Liver (tissue), 9 donors: Measurements from ENCODE around the gene WFIKKN2. TPM values are rescaled to one million over a fixed set of nuclear protein-coding genes. Genes with fewer than 3 reads are reported as not detected.

Source experiments
- DNase-seq: peaks from one replicate; pipeline ENCODE4 v3.0.0-alpha.2; 2017; ENCODE audit warnings: low spot score
- H3K27ac ChIP-seq, 2 donors: one replicate each; pipeline ENCODE4 v1.7.0; 2013; ENCODE audit warnings: inconsistent platforms in 2 of 2, low read length in 2 of 2, control low read depth in 1 of 2, low read depth in 1 of 2, mild to moderate bottlenecking in 1 of 2
- H3K27me3 ChIP-seq, 4 donors: one replicate each; pipeline versions ENCODE4 v1.6.1 to v1.7.0; 2013; ENCODE audit warnings: low read length in 3 of 4, inconsistent platforms in 1 of 4, mild to moderate bottlenecking in 1 of 4, moderate library complexity in 1 of 4; ENCODE audit not compliant: control insufficient read depth in 4 of 4, insufficient read depth in 4 of 4
- H3K36me3 ChIP-seq, 4 donors: one replicate each; pipeline versions ENCODE4 v1.6.1 to v1.7.0; 2013; ENCODE audit warnings: low read length in 3 of 4, mild to moderate bottlenecking in 3 of 4, low read depth in 1 of 4, moderate library complexity in 1 of 4; ENCODE audit not compliant: control insufficient read depth in 4 of 4, insufficient read depth in 3 of 4
- H3K4me1 ChIP-seq, 4 donors: one replicate each; pipeline versions ENCODE4 v1.6.1 to v1.7.0; 2013; ENCODE audit warnings: low read length in 3 of 4, mild to moderate bottlenecking in 3 of 4, moderate library complexity in 1 of 4; ENCODE audit not compliant: control insufficient read depth in 4 of 4, insufficient read depth in 4 of 4
- H3K4me3 ChIP-seq, 3 donors: one replicate each; pipeline versions ENCODE4 v1.6.1 to v1.7.0; 2013; ENCODE audit warnings: low read length in 3 of 3, control low read depth in 1 of 3, low read depth in 1 of 3, mild to moderate bottlenecking in 1 of 3
- H3K9ac ChIP-seq, 2 donors: one replicate each; pipeline ENCODE4 v1.7.0; 2013; ENCODE audit warnings: low read length in 2 of 2, mild to moderate bottlenecking in 2 of 2, moderate library complexity in 2 of 2, control low read depth in 1 of 2, low read depth in 1 of 2
- H3K9me3 ChIP-seq, 4 donors: one replicate each; pipeline versions ENCODE4 v1.6.1 to v1.7.0; 2013; ENCODE audit warnings: low read length in 3 of 4; ENCODE audit not compliant: control insufficient read depth in 4 of 4
- ATF3 ChIP-seq: IDR thresholded peaks from 2 replicates; pipeline ENCODE4 v1.6.1; 2016; ENCODE audit warnings: antibody characterized with exemption
- EGR1 ChIP-seq, 2 donors: IDR thresholded peaks; 2 replicates each; pipeline ENCODE4 v1.6.1; 2016 to 2018; ENCODE audit warnings: antibody characterized with exemption in 2 of 2, low read depth in 2 of 2
- FOXA1 ChIP-seq: IDR thresholded peaks from 2 replicates; pipeline ENCODE4 v1.6.1; 2016; ENCODE audit warnings: antibody characterized with exemption
- FOXA2 ChIP-seq: IDR thresholded peaks from 2 replicates; pipeline ENCODE4 v1.6.1; 2016; ENCODE audit warnings: antibody characterized with exemption
- GABPA ChIP-seq, 2 donors: IDR thresholded peaks in 1 of 2; conservative IDR thresholded peaks in 1 of 2; 2 replicates each; pipeline ENCODE4 v1.6.1; 2016; ENCODE audit warnings: antibody characterized with exemption in 2 of 2, mild to moderate bottlenecking in 1 of 2, moderate library complexity in 1 of 2
- HNF4A ChIP-seq, 2 donors: conservative IDR thresholded peaks; 2 replicates each; pipeline ENCODE4 v1.6.1; 2016; ENCODE audit warnings: antibody characterized with exemption in 2 of 2, mild to moderate bottlenecking in 2 of 2
- JUND ChIP-seq, 2 donors: IDR thresholded peaks; 2 replicates each; pipeline ENCODE4 v1.6.1; 2016; ENCODE audit warnings: antibody characterized with exemption in 2 of 2
- NR2F2 ChIP-seq: IDR thresholded peaks from 2 replicates; pipeline ENCODE4 v1.6.1; 2016; ENCODE audit warnings: antibody characterized with exemption
- RAD21 ChIP-seq, 2 donors: IDR thresholded peaks; 2 replicates each; pipeline ENCODE4 v1.6.1; 2016; ENCODE audit warnings: antibody characterized with exemption in 2 of 2, mild to moderate bottlenecking in 2 of 2
- RXRA ChIP-seq, 2 donors: IDR thresholded peaks; 2 replicates each; pipeline ENCODE4 v1.6.1; 2017 to 2018; ENCODE audit warnings: antibody characterized with exemption in 2 of 2, mild to moderate bottlenecking in 1 of 2
- SP1 ChIP-seq: IDR thresholded peaks from 2 replicates; pipeline ENCODE4 v1.6.1; 2018; ENCODE audit warnings: antibody characterized with exemption, mild to moderate bottlenecking
- YY1 ChIP-seq: IDR thresholded peaks from 2 replicates; pipeline ENCODE4 v1.6.1; 2016; ENCODE audit warnings: antibody characterized with exemption, mild to moderate bottlenecking
- ZBTB33 ChIP-seq: IDR thresholded peaks from 2 replicates; pipeline ENCODE4 v1.6.1; 2016; ENCODE audit warnings: antibody characterized with exemption
- WGBS: extraction: QIAGEN DNeasy Blood & Tissue Kit; methylation state at CpG from one replicate; pipeline ENCODE4 v1.1.7; 2013; 5-methylcytosine and 5-hydroxymethylcytosine counted together
- polyA plus RNA-seq, 2 donors: library from polyadenylated mRNA; stranded (reverse) in 1 of 2; unstranded in 1 of 2; fragments of 200-250 nt in 1 of 2; fragments of >200 nt in 1 of 2; fragmentation: Nextera tagmentation in 1 of 2; extraction: Ambion mirVana in 1 of 2; gene quantifications; one replicate each; pipeline versions ENCODE4 v1.2.1 to v1.2.3, GENCODE V29; 2013 to 2015
- total RNA-seq, 2 donors: library from RNA; depleted of rRNA; stranded (reverse); fragments of >200 nt; gene quantifications; one replicate each; pipeline ENCODE4 v1.2.3, GENCODE V29; 2014
- TF ChIP-seq, protein P1 (sequence below): IDR thresholded peaks from 2 replicates; pipeline ENCODE4 v1.6.1; 2016; ENCODE audit warnings: antibody characterized with exemption, mild to moderate bottlenecking
- TF ChIP-seq, protein P2 (sequence below): IDR thresholded peaks from 2 replicates; pipeline ENCODE4 v1.6.1; 2016; ENCODE audit warnings: antibody characterized with exemption
- TF ChIP-seq, protein P3 (sequence below): fragments of 150-350 bp; IDR thresholded peaks from 2 replicates; pipeline ENCODE4 v1.5.1; 2017; ENCODE audit warnings: improper control_type of control experiment, low read depth, low read length; ENCODE audit not compliant: missing input control
- donor health status: healthy.
- donor health status: healthy.
- donor health status: healthy.
- donor health status: healthy.
- donor health status: healthy.

Gene WFIKKN2
- total and polyA plus RNA-seq, 4 donors = 0.02 to 0.19 (median 0.07) TPM; not detected in 1

DNA sequence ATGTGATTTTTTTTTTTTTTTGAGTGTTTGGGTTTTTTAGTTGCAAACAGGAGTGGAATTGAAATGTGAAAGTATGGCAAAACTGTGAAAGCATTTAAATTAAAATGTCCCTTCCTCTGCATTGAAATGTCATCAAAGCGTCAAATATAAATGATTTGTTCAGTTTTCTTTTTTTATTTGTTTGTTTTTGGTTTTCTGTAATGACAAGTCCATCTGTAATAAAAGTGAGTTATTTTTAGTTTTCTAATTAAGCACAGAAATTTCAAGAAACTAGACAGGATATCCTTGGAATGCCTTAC, 32.7 kb downstream of the WFIKKN2 start:
- no peak for DNase-seq
- Histone ChIP-seq H3K4me3 (peak overlapping the region; percentile 56 to 89 (median 66)), H3K36me3 (peaks cover 0 to 1% (median 0%) of the 10 kb centered on the region in 4 donors), H3K9ac (peak overlapping the region; percentile 52 to 80), H3K27me3 (no peaks in the 10 kb centered on the region), H3K27ac (peak overlapping the region; percentile 98 to 99), H3K9me3 (no peaks in the 10 kb centered on the region), H3K4me1 (peaks cover 2 to 27% (median 21%) of the 10 kb centered on the region in 4 donors)
- TF ChIP-seq, protein P1, sequence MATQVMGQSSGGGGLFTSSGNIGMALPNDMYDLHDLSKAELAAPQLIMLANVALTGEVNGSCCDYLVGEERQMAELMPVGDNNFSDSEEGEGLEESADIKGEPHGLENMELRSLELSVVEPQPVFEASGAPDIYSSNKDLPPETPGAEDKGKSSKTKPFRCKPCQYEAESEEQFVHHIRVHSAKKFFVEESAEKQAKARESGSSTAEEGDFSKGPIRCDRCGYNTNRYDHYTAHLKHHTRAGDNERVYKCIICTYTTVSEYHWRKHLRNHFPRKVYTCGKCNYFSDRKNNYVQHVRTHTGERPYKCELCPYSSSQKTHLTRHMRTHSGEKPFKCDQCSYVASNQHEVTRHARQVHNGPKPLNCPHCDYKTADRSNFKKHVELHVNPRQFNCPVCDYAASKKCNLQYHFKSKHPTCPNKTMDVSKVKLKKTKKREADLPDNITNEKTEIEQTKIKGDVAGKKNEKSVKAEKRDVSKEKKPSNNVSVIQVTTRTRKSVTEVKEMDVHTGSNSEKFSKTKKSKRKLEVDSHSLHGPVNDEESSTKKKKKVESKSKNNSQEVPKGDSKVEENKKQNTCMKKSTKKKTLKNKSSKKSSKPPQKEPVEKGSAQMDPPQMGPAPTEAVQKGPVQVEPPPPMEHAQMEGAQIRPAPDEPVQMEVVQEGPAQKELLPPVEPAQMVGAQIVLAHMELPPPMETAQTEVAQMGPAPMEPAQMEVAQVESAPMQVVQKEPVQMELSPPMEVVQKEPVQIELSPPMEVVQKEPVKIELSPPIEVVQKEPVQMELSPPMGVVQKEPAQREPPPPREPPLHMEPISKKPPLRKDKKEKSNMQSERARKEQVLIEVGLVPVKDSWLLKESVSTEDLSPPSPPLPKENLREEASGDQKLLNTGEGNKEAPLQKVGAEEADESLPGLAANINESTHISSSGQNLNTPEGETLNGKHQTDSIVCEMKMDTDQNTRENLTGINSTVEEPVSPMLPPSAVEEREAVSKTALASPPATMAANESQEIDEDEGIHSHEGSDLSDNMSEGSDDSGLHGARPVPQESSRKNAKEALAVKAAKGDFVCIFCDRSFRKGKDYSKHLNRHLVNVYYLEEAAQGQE = no peak
- TF ChIP-seq JUND (IDR thresholded peaks at IDR 0.05) = no peak
- no peak for TF ChIP-seq EGR1 (IDR thresholded peaks at IDR 0.05; ENCODE audit: low read depth in 2 of 2)
- TF ChIP-seq, protein P2, sequence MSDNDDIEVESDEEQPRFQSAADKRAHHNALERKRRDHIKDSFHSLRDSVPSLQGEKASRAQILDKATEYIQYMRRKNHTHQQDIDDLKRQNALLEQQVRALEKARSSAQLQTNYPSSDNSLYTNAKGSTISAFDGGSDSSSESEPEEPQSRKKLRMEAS = no peak
- no peak for TF ChIP-seq ATF3
- TF ChIP-seq GABPA (IDR thresholded peaks at IDR 0.05 in 1 of 2, conservative IDR thresholded peaks at IDR 0.05 in 1 of 2) = no peak
- TF ChIP-seq NR2F2 = no peak
- no peak for TF ChIP-seq SP1
- 6% methylated on average over 1 of the region's 1 CpG for WGBS

- Histone ChIP-seq H3K27ac (peak overlapping the region; percentile 98 to 99), H3K36me3 (no peaks in the 10 kb centered on the region), H3K9me3 (no peaks in the 10 kb centered on the region), H3K9ac (peak overlapping the region; percentile 52 to 80), H3K27me3 (no peaks in the 10 kb centered on the region), H3K4me3 (peak overlapping the region in 1 of 3 donors; percentile 56), H3K4me1 (peaks cover 2 to 21% (median 16%) of the 10 kb centered on the region in 4 donors)
- no peak for DNase-seq
- TF ChIP-seq, protein P3, sequence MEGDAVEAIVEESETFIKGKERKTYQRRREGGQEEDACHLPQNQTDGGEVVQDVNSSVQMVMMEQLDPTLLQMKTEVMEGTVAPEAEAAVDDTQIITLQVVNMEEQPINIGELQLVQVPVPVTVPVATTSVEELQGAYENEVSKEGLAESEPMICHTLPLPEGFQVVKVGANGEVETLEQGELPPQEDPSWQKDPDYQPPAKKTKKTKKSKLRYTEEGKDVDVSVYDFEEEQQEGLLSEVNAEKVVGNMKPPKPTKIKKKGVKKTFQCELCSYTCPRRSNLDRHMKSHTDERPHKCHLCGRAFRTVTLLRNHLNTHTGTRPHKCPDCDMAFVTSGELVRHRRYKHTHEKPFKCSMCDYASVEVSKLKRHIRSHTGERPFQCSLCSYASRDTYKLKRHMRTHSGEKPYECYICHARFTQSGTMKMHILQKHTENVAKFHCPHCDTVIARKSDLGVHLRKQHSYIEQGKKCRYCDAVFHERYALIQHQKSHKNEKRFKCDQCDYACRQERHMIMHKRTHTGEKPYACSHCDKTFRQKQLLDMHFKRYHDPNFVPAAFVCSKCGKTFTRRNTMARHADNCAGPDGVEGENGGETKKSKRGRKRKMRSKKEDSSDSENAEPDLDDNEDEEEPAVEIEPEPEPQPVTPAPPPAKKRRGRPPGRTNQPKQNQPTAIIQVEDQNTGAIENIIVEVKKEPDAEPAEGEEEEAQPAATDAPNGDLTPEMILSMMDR = no peak
- TF ChIP-seq RXRA (IDR thresholded peaks at IDR 0.05) = no peak
- TF ChIP-seq, protein P2 = no peak
- WGBS = 35% methylated on average over 1 of the region's 1 CpG
Observed at GRCh38 chr17:50868602-50869001, 33.2 kb downstream of the WFIKKN2 start.

DNA sequence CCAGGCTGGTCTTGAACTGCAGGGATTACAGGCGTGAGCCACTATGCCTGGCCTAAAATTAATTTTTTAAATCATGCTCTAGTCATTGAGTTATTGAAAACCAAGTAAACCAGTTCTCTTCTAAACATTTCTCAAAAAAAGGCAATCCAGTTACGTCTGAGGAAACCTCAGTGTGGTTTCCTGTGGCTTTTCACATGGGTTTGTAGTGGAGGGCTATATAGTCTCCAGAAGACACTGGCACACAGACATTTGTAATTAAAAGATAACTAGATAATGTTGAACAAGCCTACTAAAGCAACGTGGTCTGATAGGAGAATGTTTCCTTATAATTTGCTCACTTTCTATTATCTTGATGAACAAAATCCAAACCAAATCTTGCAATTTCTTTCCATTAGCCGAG, 36.0 kb downstream of the WFIKKN2 start:
- Histone ChIP-seq H3K27ac (no peak overlapping the region), H3K9ac (no peak overlapping the region), H3K9me3 (no peaks in the 10 kb centered on the region), H3K4me3 (no peak overlapping the region), H3K27me3 (no peaks in the 10 kb centered on the region), H3K36me3 (no peaks in the 10 kb centered on the region), H3K4me1 (peaks cover 3 to 20% (median 14%) of the 10 kb centered on the region in 4 donors)
- no peak for DNase-seq
- 70% methylated on average over 4 of the region's 4 CpGs for WGBS
- TF ChIP-seq FOXA1 (no peak), HNF4A (conservative IDR thresholded peaks at IDR 0.05) (no peak), ZBTB33 (no peak), YY1 (no peak), JUND (IDR thresholded peaks at IDR 0.05) (no peak), EGR1 (IDR thresholded peaks at IDR 0.05; ENCODE audit: low read depth in 2 of 2) (no peak), RAD21 (IDR thresholded peaks at IDR 0.05) (no peak), FOXA2 (no peak)
- TF ChIP-seq, protein P3 = no peak
- TF ChIP-seq, protein P2 = no peak
